Skeletal muscle satellite cell (primary cell): ENCODE results near the gene HNRNPH1.
"Not testable (repeated sequence)": the region's sequence is repeated elsewhere in the genome, so short reads cannot be mapped to it uniquely, and the experiment has no call there.

Experiments
- H3K27me3 ChIP-seq: 2 replicates; pipeline ENCODE4 v1.7.0; 2013; ENCODE audit warnings: low read length; ENCODE audit not compliant: control insufficient read depth, insufficient read depth
- H3K36me3 ChIP-seq: 2 replicates; pipeline ENCODE4 v1.7.0; 2013; ENCODE audit warnings: mild to moderate bottlenecking, control low read depth, low read length; ENCODE audit not compliant: insufficient read depth
- H3K4me1 ChIP-seq: 2 replicates; pipeline ENCODE4 v1.7.0; 2013; ENCODE audit warnings: low read length; ENCODE audit not compliant: control insufficient read depth, insufficient read depth
- H3K4me2 ChIP-seq: 2 replicates; pipeline ENCODE4 v1.7.0; 2013; ENCODE audit warnings: mild to moderate bottlenecking, low read length
- H3K4me3 ChIP-seq: 2 replicates; pipeline ENCODE4 v1.7.0; 2013; ENCODE audit warnings: low read length
- H3K9ac ChIP-seq: 2 replicates; pipeline ENCODE4 v1.7.0; 2013; ENCODE audit warnings: mild to moderate bottlenecking, low read depth, low read length, moderate library complexity
- H3K9me3 ChIP-seq: replicated peaks from 2 replicates; pipeline ENCODE4 v1.7.0; 2013; ENCODE audit warnings: mild to moderate bottlenecking, control low read depth, low read length

The HNRNPH1 gene

DNA sequence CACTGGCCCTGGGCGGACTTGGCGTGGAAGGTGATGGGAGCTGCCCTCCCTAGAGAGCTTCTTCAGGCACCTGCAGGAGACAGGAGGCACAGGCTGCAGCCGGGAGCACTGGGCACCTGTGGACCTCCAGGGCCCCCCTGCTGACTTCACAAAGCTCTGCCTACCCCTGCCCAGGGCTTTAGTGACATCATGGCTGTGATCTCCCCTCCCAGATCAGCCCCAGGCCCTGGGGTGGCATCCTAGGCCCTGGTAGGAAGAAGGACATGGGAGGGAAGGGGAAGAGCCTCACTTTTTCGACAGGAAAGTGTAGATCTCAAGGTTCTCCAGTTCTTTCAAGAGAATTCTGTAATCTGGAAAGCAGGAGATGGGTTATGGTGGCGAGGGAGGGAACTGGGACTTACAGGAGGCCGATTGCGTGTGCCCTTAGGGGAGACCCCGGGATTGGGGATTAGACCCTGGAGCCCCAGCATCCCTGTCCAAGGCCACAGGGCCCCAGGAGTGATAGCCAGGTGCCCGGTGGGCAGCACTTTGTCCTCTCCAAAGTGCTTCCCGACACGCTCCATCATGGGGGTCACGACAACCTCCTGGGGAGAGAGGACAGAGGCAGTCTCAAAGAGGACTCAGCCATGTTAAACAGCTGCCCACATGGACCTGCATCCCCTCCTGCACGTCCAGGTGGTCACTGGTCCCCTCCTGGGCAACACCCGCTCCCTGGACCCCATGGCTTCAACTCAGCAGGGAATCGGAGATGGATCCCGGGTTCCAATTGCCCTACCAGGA, 19.9 kb upstream of the HNRNPH1 start:
- H3K4me2 ChIP-seq, H3K9me3 ChIP-seq, H3K9ac ChIP-seq, H3K4me3 ChIP-seq, H3K36me3 ChIP-seq, H3K27me3 ChIP-seq, H3K4me1 ChIP-seq: not testable (repeated sequence)

DNA sequence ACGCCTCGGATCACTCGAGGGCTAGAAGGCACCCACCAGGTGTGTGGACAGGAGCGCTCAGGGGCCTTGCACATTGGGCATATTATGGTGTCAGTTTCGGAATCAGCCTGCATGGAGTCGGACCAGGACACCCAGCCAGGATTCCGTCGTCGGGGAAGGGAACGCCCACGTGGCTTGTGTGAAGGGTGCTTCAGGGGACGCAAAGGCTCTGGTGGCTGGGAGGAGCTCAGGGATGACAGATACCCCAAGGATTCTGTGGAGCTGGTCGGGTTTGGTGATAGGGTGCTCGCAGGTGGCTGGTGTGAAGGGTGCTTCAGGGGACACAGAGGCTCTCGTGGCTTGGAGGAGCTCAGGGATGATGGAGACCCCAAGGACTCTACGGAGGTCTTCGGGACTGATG, 19.2 kb upstream of the HNRNPH1 start:
- not testable (repeated sequence) for H3K4me1 ChIP-seq, H3K9me3 ChIP-seq, H3K36me3 ChIP-seq, H3K4me2 ChIP-seq, H3K4me3 ChIP-seq, H3K27me3 ChIP-seq, H3K9ac ChIP-seq

DNA sequence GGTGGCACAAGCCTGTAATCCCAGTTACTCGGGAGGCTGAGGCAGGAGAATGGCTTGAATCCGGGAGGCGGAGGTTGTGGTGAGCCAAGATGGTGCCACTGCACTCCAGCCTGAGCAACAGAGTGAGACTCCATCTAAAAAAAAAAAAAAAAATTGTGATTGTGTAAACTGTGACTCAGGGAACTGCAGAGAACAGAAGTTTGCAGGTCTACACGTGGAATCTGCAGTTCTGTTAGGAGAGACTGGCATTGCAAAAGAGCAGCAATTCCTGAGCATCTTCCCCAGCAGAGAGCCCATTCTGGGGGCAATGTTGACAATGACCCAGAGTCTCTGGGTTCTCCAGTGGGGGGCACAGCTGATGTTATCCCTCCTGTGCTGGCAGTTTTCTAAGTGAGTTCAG, 18.3 kb upstream of the HNRNPH1 start:
- H3K4me3 ChIP-seq, H3K27me3 ChIP-seq, H3K9me3 ChIP-seq, H3K4me1 ChIP-seq, H3K4me2 ChIP-seq, H3K9ac ChIP-seq, H3K36me3 ChIP-seq: not testable (repeated sequence)

DNA sequence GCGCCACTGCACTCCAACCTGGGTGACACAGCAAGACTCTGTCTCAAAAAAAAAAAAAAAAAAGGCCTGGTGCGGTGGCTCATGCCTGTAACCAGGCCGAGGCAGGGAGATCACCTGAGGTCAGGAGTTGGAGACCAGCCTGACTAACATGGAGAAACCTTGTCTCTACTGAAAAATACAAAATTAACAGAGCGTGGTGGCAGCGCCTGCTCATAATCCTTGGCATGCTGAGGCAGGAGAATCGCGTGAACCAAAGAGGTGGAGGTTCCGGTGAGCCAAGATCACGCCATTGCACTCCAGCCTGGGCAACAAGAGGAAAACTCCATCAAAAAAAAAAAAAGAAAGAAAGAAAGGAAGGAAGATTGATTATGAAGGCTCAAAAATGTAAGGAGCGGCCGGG, 15.8 kb upstream of the HNRNPH1 start:
- H3K9me3 ChIP-seq, H3K27me3 ChIP-seq, H3K4me1 ChIP-seq, H3K9ac ChIP-seq, H3K4me2 ChIP-seq, H3K36me3 ChIP-seq, H3K4me3 ChIP-seq: not testable (repeated sequence)

DNA sequence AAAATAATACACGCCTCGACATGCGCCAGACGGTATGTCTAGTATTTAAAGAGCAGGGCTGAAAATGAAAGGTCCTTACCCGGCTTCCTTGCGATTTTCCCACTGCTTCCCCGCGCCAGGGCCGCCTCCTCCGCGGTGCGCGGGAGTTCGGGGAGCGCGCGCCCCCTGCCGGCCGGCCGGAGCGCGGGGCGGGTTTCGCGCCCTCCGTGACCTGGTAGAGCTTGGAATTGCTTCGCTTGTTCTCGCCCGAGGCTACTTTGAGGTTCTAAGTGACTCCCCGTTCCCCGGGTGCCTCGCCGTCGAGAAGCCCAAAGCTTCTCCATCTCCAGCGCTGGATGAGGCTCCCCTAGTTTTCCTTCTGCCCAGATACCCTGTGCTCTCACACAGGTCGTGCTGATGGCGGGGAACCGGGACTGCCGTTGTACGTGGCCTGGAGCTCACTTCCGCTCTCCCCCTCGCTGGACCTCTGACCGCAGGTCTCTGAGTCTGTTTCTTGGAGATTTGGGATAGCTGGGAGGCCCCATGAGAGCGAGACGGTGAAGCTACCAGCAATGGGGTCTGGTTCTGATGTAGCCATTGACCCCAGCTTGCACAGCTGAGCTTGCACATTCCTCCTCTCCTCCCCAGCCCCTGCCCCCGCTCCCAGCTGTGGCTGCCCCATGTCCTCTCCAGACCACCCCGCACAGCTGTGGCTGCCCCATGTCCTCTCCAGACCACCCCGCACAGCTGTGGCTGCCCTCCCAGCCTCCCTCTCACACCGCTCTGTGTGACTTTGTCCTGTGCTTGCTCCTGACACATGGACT, 11.1 kb upstream of the HNRNPH1 start:
- not testable (repeated sequence) for H3K27me3 ChIP-seq, H3K9me3 ChIP-seq, H3K4me3 ChIP-seq, H3K9ac ChIP-seq, H3K4me1 ChIP-seq, H3K36me3 ChIP-seq, H3K4me2 ChIP-seq

DNA sequence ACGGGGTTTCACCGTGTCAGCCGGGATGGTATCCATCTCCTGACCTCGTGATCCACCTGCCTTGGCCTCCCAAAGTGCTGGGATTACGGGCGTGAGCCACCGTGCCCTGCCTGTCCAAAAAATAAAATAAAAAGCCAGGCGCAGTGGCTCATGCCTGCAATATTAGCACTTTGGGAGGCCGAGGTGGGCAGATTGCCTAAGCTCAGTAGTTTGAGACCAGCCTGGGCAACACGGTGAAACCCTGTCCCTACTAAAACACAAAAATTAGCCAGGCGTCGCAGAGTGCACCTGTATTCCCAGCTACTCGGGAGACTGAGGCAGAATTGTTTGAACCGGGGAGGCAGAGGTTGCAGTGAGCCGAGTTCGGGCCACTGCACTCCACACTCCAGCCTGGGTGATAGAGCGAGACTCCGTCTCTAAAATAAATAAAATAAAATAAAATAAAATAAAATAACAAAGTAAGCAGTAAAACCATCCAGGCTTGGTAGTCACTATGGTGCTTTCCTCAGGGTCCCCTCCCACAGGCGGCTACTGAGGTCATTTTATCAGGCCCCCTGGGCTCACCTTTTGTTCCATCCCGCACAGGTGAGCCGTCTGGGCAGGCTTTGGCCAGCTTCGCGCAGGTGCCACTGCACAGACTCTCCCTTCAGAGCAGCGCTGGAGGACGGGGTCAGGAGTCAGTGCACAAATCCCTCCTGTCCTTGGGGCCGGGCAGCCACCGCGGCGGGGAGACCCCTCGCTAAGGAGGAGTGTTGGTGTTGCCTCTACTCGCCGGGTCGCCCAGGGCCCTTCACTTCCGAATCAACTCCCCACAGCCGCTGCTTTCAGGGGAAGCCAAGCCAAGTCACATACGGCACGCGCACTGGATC, 10.3 kb upstream of the HNRNPH1 start:
- Histone ChIP-seq H3K4me3 (peak overlapping the region; percentile 58), H3K9ac (peak overlapping the region; percentile 45), H3K4me2 (peak overlapping the region; percentile 69)
- not testable (repeated sequence) for H3K27me3 ChIP-seq, H3K9me3 ChIP-seq, H3K4me1 ChIP-seq, H3K36me3 ChIP-seq

DNA sequence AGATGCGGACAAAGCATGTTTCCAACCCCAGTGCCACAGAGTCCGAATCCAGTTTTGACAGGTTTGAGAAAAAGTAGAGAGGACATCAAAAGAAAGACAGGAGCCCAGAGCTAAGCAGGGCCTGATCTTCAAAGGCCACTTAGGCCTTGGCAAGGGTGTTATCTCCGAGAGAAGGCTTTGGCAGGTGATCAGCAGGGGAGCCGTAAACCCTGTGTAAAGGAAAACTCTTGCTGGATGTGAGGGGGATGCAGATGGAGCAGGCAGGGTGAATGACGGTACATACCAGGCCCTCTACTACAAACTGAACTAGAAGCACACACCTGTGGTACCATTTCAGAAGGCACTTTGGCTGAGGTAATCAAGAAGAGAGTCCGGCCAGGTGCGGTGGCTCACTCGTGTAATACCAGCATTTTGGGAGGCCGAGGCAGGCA, 1.4 kb upstream of the HNRNPH1 start:
- peaks cover 27% of the 10 kb centered on the region for H3K4me1 ChIP-seq
- H3K27me3 ChIP-seq, result no peaks in the 10 kb centered on the region
- H3K9ac ChIP-seq, result peak overlapping the region; percentile 93
- peak overlapping the region; percentile 97 for H3K4me2 ChIP-seq
- H3K9me3 ChIP-seq, result no peaks in the 10 kb centered on the region
- H3K4me3 ChIP-seq, result peak overlapping the region; percentile 74
- peaks cover 30% of the 10 kb centered on the region for H3K36me3 ChIP-seq

DNA sequence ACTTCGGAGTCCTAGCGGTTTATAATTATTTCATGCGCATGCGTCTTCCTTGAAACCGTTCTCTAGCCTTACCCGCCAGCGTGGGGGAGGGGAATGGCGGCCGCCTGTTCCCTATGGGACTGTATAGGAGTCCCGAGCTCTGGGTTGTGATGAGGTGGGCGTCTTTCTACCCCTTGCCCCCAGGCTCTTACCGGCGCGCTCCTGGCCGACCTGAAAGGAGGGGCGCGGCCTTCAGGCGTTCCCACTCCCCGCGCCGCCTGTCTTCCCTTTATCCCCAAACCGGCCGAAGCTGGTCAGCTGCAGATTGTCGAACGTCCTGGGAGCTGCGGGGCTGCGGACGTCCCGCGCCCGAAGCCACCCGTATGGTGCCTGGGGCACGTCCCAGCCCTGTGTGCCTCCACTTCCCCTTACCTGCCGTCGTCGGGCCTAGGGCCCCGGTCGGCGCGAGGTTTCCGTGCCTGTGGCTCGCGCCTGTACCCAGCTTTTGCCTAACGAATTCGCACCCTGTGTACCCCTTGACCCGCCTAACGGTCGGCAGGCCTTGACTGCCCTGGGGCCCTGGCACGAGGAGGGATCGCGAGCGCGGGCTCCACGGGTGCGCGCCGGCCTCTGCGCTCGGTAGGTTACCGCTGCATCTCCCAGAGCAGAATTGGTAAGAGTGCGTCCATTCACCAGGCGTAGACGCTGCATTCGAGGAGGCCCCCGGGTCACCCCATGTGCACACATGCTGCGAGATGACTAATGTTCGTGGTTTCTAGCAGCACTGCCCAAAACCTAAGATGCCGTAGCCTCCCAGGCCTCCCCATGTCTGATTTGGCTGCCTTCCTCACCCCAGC, 653 bp upstream of the HNRNPH1 start:
- Histone ChIP-seq H3K9ac (peak overlapping the region; percentile 93), H3K4me2 (peak overlapping the region; percentile 97), H3K4me1 (peaks cover 30% of the 10 kb centered on the region), H3K4me3 (peak overlapping the region; percentile 74), H3K36me3 (peaks cover 37% of the 10 kb centered on the region), H3K27me3 (no peaks in the 10 kb centered on the region), H3K9me3 (no peaks in the 10 kb centered on the region)

DNA sequence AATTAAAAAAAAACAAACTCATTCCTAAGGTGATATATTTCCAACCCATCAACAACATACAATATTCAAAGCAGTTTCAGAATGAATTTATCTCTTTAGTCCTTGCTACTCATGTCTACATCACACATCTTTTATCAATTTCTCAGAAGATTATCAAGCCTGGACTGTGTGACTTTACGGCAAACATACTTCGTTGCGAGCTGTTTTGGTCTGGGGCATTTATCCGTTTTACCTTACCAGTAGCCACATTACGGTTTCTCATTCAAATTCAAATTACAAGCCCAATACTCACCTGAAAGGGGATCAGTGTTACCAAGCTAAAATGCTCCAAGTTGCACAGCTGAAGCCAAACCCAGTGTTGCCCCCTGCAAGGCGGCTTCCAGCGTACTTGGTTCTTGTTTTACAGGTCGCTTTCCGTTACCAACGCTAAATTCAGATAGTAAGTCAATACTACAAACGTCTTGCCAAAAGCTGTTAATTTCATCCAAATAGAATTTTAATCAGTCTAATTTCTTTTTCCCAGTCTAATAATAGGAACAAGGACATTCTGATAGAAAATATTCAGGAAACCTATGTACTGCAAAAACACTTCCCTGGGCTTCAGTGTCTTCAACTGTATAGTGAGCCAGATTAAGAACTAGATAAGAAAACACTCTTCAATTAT, 1.8 kb downstream of the HNRNPH1 start:
- Histone ChIP-seq H3K36me3 (peaks cover 62% of the 10 kb centered on the region), H3K4me2 (peak overlapping the region; percentile 95), H3K27me3 (no peaks in the 10 kb centered on the region), H3K9ac (peak overlapping the region; percentile 87), H3K9me3 (no peaks in the 10 kb centered on the region), H3K4me3 (peak overlapping the region; percentile 80), H3K4me1 (peaks cover 38% of the 10 kb centered on the region)

DNA sequence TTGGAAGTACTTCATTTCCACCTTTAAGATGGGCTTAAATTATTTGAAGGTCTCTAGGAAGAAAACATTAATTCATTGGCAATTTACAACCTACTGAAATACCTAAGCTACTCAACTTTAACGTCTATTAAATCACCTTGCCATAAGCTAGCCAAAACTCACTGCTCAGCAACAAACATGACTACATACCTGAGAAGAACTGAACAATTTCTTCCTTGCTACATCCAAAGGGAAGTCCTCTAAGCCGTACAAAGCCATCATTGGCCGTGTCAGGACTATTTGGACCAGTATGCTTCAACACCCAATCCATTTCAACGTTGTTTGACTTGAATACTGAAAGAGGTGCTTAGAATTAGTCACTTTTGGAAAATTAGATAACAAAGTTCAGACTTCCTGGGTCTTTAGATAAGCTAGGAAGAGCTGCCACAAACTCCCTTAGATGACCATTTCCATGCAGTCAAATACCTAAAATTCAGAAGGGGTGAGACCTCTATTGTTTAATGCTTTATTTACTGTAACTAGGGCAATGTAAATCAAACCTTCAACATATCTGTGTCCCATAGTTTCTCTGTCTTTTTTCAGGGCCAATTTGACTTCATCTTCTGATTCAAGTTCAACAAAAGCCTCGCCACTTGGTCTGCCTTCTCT, 2.6 kb downstream of the HNRNPH1 start:
- Histone ChIP-seq H3K4me3 (peak overlapping the region; percentile 80), H3K9me3 (no peaks in the 10 kb centered on the region), H3K36me3 (peaks cover 70% of the 10 kb centered on the region), H3K4me1 (peaks cover 38% of the 10 kb centered on the region), H3K9ac (peak overlapping the region; percentile 87), H3K4me2 (peak overlapping the region; percentile 95), H3K27me3 (no peaks in the 10 kb centered on the region)
